Measurements from ENCODE around the gene STXBP1. TPM values are rescaled to one million over a fixed set of nuclear protein-coding genes. Genes with fewer than 3 reads are reported as not detected.

The STXBP1 gene
- total RNA-seq, 2 experiments from 2014 or later: 1.9 to 3.4 TPM

DNA sequence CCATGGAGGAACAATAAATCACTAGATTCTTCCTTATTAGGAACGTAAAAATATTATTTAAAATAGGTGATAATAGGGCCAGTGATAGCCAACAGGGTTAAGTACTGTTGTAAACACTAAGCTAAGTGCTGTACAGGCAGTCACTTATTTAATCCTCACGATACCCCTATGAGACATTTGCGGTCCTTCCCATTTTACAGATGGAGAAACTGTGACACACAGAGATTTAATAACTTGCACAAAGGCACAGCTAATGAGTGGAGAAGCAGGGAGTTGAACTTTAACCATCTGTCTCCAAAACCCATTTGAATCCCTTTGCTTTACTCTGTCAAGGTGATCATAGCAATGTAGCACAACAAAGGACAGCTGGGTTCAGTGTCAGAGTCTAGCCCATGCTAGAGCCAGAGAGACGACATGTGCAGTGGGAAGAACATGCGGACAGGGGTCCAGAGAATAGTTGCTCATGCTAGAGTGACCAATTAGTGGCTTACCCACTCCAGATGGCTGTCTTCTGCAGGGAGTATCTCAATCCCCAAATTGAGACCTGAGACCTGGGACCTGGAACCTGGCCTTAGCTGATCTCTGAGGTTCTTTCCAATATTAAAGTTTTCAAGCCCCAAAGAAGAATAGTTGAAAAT is 28.9 kb downstream of the STXBP1 start:
- ChIA-PET CTCF (no interaction called here), POLR2A (no interaction called here)
- no peaks in the 10 kb centered on the region for H3K9me3 Mint-ChIP-seq
- no peak overlapping the region for H3K27ac Mint-ChIP-seq
- DNase-seq (no peak), ATAC-seq (ENCODE audit: poor library complexity) (no peak)
- H3K27me3 Mint-ChIP-seq: peaks cover 13% of the 10 kb centered on the region
- Histone ChIP-seq H3K27ac (ENCODE audit: low read depth in 1 of 2, low read length in 2 of 2) (no peak overlapping the region), H3K27me3 (ENCODE audit: control insufficient read depth in 1 of 2, insufficient read depth in 2 of 2, low read length in 2 of 2) (no peaks in the 10 kb centered on the region), H3K4me1 (ENCODE audit: insufficient read depth, low read length) (no peaks in the 10 kb centered on the region), H3K36me3 (ENCODE audit: insufficient read depth, low read length) (no peaks in the 10 kb centered on the region), H3K9me3 (ENCODE audit: control insufficient read depth in 1 of 2, insufficient read depth in 1 of 2, low read length in 2 of 2) (no peaks in the 10 kb centered on the region), H3K4me3 (ENCODE audit: low read length) (no peak overlapping the region)
- H3K4me1 Mint-ChIP-seq (ENCODE audit: low read depth): no peaks in the 10 kb centered on the region
- no peak overlapping the region for H3K4me3 Mint-ChIP-seq
- H3K36me3 Mint-ChIP-seq (ENCODE audit: low read depth): no peaks in the 10 kb centered on the region
- TF ChIP-seq, protein P1, sequence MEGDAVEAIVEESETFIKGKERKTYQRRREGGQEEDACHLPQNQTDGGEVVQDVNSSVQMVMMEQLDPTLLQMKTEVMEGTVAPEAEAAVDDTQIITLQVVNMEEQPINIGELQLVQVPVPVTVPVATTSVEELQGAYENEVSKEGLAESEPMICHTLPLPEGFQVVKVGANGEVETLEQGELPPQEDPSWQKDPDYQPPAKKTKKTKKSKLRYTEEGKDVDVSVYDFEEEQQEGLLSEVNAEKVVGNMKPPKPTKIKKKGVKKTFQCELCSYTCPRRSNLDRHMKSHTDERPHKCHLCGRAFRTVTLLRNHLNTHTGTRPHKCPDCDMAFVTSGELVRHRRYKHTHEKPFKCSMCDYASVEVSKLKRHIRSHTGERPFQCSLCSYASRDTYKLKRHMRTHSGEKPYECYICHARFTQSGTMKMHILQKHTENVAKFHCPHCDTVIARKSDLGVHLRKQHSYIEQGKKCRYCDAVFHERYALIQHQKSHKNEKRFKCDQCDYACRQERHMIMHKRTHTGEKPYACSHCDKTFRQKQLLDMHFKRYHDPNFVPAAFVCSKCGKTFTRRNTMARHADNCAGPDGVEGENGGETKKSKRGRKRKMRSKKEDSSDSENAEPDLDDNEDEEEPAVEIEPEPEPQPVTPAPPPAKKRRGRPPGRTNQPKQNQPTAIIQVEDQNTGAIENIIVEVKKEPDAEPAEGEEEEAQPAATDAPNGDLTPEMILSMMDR (IDR thresholded peaks at IDR 0.05): no peak
- intact Hi-C loops (cut with DNase I, micrococcal nuclease): no loop called here

DNA sequence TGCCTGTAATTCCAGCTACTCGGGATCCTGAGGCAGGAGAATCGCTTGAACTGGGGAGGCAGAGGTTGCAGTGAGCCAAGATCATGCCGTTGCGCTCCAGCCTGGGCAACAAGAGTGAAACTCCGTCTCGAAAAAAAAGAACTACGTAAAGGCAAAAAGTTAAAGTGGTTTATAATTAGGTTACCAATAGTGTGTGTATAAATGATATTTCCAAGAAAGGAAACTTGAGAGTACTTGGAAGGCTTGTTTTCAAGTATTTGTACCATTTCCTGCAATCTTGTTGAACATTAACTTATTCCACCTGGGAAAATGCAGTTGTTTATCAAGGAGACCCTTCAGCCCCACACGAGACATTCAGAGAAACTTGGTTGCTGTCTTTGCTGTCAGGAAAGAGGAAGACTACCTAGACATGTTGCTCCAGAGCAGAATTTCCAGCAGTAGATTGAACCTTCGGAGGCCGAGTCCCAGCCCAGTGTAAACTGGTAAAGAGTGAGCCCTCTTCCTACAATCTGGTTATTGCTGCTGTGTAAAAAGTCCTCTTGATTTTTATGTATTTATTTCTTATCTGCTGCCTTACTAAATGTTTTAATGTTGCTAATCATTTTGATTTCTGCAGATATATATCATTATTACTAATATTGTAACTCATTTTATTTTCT is 30.1 kb downstream of the STXBP1 start:
- H3K4me1 ChIP-seq (ENCODE audit: insufficient read depth, low read length): no peaks in the 10 kb centered on the region
- H3K36me3 ChIP-seq (ENCODE audit: insufficient read depth, low read length): no peaks in the 10 kb centered on the region
- intact Hi-C loops (cut with DNase I, micrococcal nuclease): no loop called here
- TF ChIP-seq, protein P1 (IDR thresholded peaks at IDR 0.05): no peak
- H3K4me3 ChIP-seq (ENCODE audit: low read length): no peak overlapping the region
- Mint-ChIP-seq H3K9me3 (no peaks in the 10 kb centered on the region), H3K27me3 (peaks cover 13% of the 10 kb centered on the region), H3K4me3 (no peak overlapping the region), H3K27ac (no peak overlapping the region), H3K36me3 (ENCODE audit: low read depth) (no peaks in the 10 kb centered on the region), H3K4me1 (ENCODE audit: low read depth) (no peaks in the 10 kb centered on the region)
- H3K27me3 ChIP-seq (ENCODE audit: control insufficient read depth in 1 of 2, insufficient read depth in 2 of 2, low read length in 2 of 2): no peaks in the 10 kb centered on the region
- H3K9me3 ChIP-seq (ENCODE audit: control insufficient read depth in 1 of 2, insufficient read depth in 1 of 2, low read length in 2 of 2): no peaks in the 10 kb centered on the region
- ChIA-PET CTCF (no interaction called here), POLR2A (no interaction called here)
- no peak for DNase-seq
- ATAC-seq (ENCODE audit: poor library complexity): no peak
- H3K27ac ChIP-seq (ENCODE audit: low read depth in 1 of 2, low read length in 2 of 2): no peak overlapping the region

DNA sequence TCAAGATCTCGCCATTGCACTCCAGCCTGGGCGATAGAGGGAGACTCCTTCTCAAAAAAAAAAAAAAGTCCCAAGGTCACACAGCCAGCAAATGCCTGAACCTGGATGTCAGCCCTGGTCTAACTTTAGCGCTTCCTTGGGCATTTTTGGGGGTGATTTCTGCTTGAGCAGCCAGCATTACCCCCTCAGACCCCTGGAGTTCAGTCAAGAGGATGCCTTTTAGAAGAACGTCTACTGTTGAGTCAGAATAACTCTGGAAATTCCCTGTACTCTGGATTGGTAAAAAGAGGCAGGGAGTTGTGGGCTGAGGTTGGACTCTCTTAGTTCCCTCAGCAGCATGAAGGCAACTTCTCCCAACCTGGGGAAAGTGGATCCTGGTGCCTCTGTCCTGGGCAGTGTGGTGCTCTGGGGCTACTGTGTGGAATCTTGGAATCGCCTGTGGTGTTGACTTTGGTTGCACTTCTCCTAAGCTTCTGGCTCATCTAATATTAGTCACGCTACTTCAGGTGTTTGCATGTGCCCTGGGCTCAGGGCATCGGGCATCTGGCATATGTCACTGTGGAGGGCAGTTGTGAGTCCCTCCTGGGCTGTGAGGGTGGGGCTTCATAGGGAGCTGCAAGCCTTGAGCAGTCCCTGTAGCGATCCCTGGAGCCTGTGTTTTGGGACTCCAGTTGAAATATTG is 32.2 kb downstream of the STXBP1 start:
- ATAC-seq (ENCODE audit: poor library complexity) (no peak), DNase-seq (no peak)
- Mint-ChIP-seq H3K27ac (no peak overlapping the region), H3K27me3 (peaks cover 16% of the 10 kb centered on the region), H3K9me3 (no peaks in the 10 kb centered on the region), H3K36me3 (ENCODE audit: low read depth) (no peaks in the 10 kb centered on the region), H3K4me3 (no peak overlapping the region), H3K4me1 (ENCODE audit: low read depth) (no peaks in the 10 kb centered on the region)
- H3K9me3 ChIP-seq (ENCODE audit: control insufficient read depth in 1 of 2, insufficient read depth in 1 of 2, low read length in 2 of 2): no peaks in the 10 kb centered on the region
- ChIA-PET CTCF (no interaction called here), POLR2A (no interaction called here)
- H3K27ac ChIP-seq (ENCODE audit: low read depth in 1 of 2, low read length in 2 of 2): no peak overlapping the region
- H3K4me1 ChIP-seq (ENCODE audit: insufficient read depth, low read length): no peaks in the 10 kb centered on the region
- H3K36me3 ChIP-seq (ENCODE audit: insufficient read depth, low read length): no peaks in the 10 kb centered on the region
- TF ChIP-seq, protein P1 (IDR thresholded peaks at IDR 0.05): no peak
- H3K27me3 ChIP-seq (ENCODE audit: control insufficient read depth in 1 of 2, insufficient read depth in 2 of 2, low read length in 2 of 2): no peaks in the 10 kb centered on the region
- no peak overlapping the region for H3K4me3 ChIP-seq (ENCODE audit: low read length)
- intact Hi-C loops (cut with DNase I, micrococcal nuclease): no loop called here

Data from CD4-positive, alpha-beta T cell (primary cell).